GM12801 (cell line): ENCODE data around the gene BMPR1B.

Experiments
- TF ChIP-seq, protein P1 (sequence below): IDR thresholded peaks from one replicate; pipeline ENCODE4 v1.5.1; 2011; ENCODE audit warnings: control low read depth; ENCODE audit not compliant: insufficient read length; ENCODE audit errors: extremely low read depth

The BMPR1B gene

DNA sequence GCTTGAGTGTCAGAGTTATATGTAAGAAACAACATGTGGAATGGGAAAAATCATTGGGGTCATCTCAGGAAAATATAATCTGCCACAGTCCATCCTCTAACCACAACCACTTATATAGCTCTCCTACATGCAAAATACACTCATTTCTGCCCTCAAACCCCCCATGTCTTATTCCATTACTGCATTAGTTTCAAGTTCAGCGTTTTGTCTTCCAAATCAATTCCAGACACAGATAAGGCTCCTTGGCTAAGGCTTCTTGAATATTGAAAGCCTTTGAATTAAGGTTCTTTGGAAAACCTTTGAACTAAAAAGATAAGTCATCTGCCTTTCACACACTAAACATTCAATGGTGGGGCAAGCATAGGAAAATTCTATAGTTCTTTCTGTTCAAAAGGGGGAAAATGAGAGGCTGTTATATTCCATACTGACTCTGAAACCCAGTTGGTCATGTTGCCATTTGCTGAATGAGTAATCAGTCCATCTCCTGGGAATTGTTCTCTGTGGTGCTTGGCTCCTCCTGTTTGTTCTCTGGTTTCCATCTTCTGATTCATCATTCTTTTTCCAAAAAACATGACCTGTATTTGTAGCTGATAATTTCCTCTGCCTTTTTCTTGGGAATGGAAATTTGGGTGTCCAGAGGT lies 218.7 kb downstream of the BMPR1B start:
- TF ChIP-seq, protein P1, sequence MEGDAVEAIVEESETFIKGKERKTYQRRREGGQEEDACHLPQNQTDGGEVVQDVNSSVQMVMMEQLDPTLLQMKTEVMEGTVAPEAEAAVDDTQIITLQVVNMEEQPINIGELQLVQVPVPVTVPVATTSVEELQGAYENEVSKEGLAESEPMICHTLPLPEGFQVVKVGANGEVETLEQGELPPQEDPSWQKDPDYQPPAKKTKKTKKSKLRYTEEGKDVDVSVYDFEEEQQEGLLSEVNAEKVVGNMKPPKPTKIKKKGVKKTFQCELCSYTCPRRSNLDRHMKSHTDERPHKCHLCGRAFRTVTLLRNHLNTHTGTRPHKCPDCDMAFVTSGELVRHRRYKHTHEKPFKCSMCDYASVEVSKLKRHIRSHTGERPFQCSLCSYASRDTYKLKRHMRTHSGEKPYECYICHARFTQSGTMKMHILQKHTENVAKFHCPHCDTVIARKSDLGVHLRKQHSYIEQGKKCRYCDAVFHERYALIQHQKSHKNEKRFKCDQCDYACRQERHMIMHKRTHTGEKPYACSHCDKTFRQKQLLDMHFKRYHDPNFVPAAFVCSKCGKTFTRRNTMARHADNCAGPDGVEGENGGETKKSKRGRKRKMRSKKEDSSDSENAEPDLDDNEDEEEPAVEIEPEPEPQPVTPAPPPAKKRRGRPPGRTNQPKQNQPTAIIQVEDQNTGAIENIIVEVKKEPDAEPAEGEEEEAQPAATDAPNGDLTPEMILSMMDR, result no peak

DNA sequence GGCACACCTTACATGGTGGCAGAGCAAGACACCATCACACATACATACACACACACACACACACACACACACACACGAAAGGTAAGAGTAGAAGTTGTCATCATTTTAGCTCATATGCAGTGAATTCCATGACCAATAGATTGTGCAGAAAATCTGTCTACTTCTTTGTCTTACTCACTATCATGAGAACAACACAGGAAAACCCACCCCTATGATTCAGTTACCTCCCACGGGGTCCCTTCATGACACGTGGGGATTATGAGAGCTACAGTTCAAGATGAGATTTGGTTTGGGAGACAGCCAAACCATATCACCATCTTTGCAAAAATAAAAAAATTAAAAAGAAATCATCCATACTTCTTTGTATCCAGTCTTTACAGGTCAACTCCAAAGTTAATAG lies 221.1 kb downstream of the BMPR1B start:
- TF ChIP-seq, protein P1, result no peak

DNA sequence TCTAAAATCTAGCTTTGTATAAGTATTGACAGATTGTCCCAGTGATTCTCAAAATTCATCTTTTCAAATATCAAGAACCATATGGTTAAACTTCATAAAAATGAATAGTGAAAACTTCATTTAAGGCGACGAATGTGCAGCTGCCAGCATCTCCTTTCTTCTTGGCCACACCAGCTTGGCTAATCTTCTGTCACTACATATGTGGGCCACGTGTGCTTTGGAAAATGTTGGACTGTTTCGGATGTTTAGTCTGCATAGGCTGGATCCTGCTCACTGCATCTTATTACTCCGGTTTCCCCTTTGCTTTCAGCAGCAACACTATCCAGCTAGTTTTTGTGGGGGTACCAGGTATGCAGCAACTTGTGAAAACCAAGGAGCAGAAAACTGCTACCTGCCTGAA lies 221.9 kb downstream of the BMPR1B start:
- TF ChIP-seq, protein P1, result no peak

DNA sequence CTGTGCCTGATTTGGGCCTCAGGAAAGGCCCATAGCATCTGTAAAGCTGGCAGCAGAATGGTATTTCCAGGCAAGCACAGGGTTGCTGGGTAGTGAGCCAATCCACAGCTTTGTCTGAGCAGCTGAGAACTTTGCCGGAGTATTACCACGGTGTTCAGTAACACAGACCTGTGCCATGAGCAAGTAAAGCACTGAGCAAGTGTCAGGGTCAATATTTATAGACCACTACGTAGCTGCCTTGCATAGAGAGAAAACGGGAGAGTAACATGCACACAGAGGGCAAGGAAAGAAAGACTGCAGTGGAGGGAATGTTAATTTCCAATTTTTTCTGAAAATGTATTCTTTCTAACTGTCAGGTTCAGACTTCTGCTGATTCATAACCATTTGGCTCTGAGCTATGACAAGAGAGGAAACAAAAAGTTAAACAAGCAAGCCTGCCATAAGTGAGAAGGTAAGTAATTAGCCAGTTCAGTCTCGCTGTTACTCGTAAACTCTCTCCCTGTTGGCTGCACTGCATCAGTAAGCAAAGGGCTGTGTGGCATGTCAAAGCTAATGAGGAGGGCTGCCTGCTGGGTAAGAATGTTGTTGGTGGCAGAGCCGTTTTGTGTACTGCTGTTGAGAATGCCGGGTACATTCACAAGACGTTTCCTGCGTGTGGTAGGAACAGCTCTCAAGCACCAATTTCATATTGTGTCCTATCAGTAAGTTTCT lies 238.1 kb downstream of the BMPR1B start:
- TF ChIP-seq, protein P1, result no peak

DNA sequence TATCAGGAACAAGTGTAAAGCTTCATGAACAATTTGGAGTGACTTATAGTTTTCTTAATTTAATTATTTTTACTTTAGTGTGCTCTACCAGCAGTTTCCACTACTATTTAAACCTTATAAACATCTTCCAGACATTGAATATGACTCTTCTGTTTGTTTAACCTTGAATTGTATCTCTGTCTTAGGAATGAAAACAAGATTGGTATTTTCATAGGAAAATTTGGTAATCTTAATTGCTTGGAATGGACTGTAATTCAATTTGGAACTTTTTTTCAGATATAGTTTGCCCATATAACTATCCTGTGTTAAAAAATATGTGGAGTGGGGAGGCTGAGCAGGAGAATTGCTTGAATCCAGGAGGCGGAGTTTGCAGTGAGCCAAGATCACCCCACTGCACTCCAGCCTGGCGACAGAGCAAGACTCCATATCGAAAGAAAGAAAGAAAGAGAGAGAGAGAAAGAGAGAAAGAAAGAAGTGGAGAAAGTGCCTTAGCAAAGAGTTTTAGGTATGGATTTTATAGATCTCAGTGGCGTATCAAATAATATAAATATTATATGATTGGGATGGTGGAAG lies 242.4 kb downstream of the BMPR1B start:
- TF ChIP-seq, protein P1, result no peak

DNA sequence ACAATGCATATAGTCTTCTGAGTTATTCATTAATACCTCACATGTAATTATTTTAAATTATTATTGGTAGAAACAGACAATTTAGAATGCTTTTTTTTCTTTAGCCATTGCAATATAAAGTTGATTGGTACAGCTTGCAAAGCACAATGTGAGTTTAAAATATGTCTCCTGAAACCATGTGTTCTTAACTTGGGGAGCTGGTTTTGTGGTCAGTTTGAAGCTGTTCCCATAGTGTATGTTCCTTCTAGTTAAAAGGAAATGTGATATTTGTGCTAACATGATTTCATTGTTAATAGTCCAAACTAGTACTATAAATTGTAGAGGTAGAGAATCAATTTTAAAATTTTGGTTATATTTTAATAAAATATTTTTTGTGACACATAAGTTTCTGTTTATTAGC lies 247.2 kb downstream of the BMPR1B start:
- TF ChIP-seq, protein P1, result no peak

DNA sequence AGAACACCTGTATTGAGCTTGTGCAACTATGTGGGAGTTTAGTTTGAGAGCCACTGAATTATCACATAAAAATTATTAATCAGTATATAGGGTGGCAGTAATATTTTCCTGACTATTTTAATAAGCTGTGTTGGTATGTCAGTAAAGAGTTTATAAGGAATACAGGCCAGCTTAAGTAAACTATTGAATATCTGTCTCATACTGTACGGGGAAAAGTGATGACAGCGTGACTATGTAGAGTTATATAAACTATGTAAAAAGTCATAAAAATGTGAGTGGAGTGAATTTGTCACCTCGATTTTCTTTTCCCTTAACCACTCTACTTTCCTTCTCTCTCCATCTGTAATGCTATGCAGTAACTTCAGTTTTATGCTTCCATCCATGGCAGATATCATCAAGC lies 250.2 kb downstream of the BMPR1B start:
- TF ChIP-seq, protein P1, result no peak
